Measurements from ENCODE around the gene CNPY4.
"Not testable (repeated sequence)": the region's sequence is repeated elsewhere in the genome, so short reads cannot be mapped to it uniquely, and the experiment has no call there.

CNPY4 gene

DNA sequence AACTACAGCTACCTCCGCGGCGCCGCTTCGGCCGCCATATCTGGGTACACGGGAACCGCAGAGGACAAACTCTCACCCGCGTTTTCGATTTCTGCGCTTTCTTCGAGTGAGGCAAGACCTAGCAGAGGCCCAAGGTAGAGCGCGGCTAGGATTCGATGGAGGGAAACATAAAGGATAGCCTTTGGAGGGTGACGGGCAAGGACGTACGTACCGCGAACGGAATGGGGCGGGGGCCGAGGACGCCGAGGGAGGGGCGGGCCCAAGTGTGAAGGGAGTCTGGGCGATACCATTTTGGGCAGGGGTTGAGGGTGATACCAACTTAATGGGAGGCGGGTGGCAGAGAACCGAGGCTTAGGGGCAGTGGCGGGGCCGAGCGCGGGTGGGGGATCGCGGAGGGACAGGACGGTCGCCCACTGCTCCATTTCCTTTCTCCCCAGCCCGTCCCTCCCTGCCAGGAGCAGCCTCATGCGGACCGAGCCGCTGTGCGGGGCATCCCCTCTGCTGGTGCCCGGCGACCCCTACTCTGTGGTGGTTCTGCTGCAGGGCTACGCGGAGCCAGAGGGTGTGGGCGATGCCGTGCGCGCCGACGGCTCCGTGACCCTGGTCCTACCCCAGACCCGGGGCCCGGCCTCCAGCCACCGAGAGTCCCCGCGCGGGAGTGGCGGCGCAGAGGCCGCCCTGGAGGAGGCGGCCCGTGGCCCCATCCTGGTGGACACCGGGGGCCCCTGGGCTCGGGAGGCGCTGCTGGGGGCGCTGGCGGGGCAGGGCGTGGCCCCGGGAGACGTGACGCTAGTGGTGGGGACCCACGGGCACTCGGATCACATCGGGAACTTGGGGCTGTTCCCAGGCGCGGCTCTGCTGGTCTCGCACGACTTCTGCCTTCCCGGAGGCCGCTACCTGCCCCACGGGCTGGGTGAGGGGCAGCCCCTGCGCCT is 7.8 kb downstream of the CNPY4 start, which contains the start of gene MBLAC1:
TSS of gene MBLAC1 (plus strand) at position 37 of the 935 bp plus-strand sequence. CDS start at position 466, 429 bp downstream.
- peaks cover 33 to 34% of the 10 kb centered on the region in 2 donors for H3K4me1 ChIP-seq (ENCODE audit: control insufficient read depth in 2 of 2, insufficient read depth in 2 of 2, low read length in 2 of 2)
- no peaks in the 10 kb centered on the region for H3K27me3 ChIP-seq (ENCODE audit: control insufficient read depth in 2 of 2, insufficient read depth in 2 of 2, low read length in 2 of 2)

GRCh38 chr7:100127866-100128636 is 8.6 kb downstream of the CNPY4 start:
- Histone ChIP-seq H3K9me3 (ENCODE audit: control insufficient read depth in 2 of 2, low read length in 2 of 2) (no peaks in the 10 kb centered on the region), H3K4me1 (ENCODE audit: control insufficient read depth in 2 of 2, insufficient read depth in 2 of 2, low read length in 2 of 2) (peaks cover 33 to 40% of the 10 kb centered on the region in 2 donors), H3K4me3 (ENCODE audit: low read length in 2 of 2) (peak overlapping the region; percentile 95), H3K27me3 (ENCODE audit: control insufficient read depth in 2 of 2, insufficient read depth in 2 of 2, low read length in 2 of 2) (no peaks in the 10 kb centered on the region), H3K36me3 (ENCODE audit: control insufficient read depth in 2 of 2, insufficient read depth in 2 of 2, low read length in 2 of 2) (no peaks in the 10 kb centered on the region), H3K9ac (ENCODE audit: low read depth in 1 of 2, low read length in 2 of 2) (peak overlapping the region; percentile 97 to 98), H3K27ac (ENCODE audit: low read depth in 2 of 2, low read length in 2 of 2) (peak overlapping the region; percentile 98 to 99)

More for the DNA sequence above, 7.8 kb downstream of the CNPY4 start, which contains the start of gene MBLAC1:
- H3K9ac ChIP-seq (ENCODE audit: low read depth in 1 of 2, low read length in 2 of 2), result peak within 1 kb of the TSS; percentile 97 to 98
- no peaks in the 10 kb centered on the region for H3K9me3 ChIP-seq (ENCODE audit: control insufficient read depth in 2 of 2, low read length in 2 of 2)
- peak within 1 kb of the TSS; percentile 98 to 99 for H3K27ac ChIP-seq (ENCODE audit: low read depth in 2 of 2, low read length in 2 of 2)
- H3K4me3 ChIP-seq (ENCODE audit: low read length in 2 of 2), result peak within 1 kb of the TSS; percentile 95
- no peaks in the 10 kb centered on the region for H3K36me3 ChIP-seq (ENCODE audit: control insufficient read depth in 2 of 2, insufficient read depth in 2 of 2, low read length in 2 of 2)

DNA sequence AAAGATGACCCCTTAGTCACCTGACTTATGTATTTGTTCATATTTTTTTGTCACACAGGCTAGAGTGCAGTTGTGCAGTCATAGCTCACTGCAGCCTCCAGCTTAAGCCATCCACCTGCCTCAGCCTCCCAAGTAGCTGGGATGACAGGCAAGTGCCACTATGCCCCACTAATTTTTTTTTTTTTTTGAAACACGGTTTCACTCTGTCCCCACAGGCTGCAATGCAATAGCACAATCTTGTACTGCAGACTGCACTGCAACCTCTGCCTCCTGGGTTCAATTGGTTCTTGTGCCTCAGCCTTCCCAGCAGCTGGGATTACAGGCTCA is 9.2 kb downstream of the CNPY4 start:
- Histone ChIP-seq H3K36me3 (ENCODE audit: control insufficient read depth in 2 of 2, insufficient read depth in 2 of 2, low read length in 2 of 2) (no peaks in the 10 kb centered on the region), H3K4me1 (ENCODE audit: control insufficient read depth in 2 of 2, insufficient read depth in 2 of 2, low read length in 2 of 2) (peaks cover 33 to 40% of the 10 kb centered on the region in 2 donors), H3K9ac (ENCODE audit: low read depth in 1 of 2, low read length in 2 of 2) (peak overlapping the region; percentile 97 to 98), H3K4me3 (ENCODE audit: low read length in 2 of 2) (peak overlapping the region in 1 of 2 donors; percentile 95), H3K9me3 (ENCODE audit: control insufficient read depth in 2 of 2, low read length in 2 of 2) (no peaks in the 10 kb centered on the region), H3K27ac (ENCODE audit: low read depth in 2 of 2, low read length in 2 of 2) (no peak overlapping the region), H3K27me3 (ENCODE audit: control insufficient read depth in 2 of 2, insufficient read depth in 2 of 2, low read length in 2 of 2) (no peaks in the 10 kb centered on the region)

GRCh38 chr7:100130220-100130607 is 10.8 kb downstream of the CNPY4 start:
- not testable (repeated sequence) for H3K27me3 ChIP-seq (ENCODE audit: control insufficient read depth in 2 of 2, insufficient read depth in 2 of 2, low read length in 2 of 2); H3K36me3 ChIP-seq (ENCODE audit: control insufficient read depth in 2 of 2, insufficient read depth in 2 of 2, low read length in 2 of 2); H3K9ac ChIP-seq (ENCODE audit: low read depth in 1 of 2, low read length in 2 of 2); H3K4me3 ChIP-seq (ENCODE audit: low read length in 2 of 2); H3K9me3 ChIP-seq (ENCODE audit: control insufficient read depth in 2 of 2, low read length in 2 of 2)
- Histone ChIP-seq H3K27ac (ENCODE audit: low read depth in 2 of 2, low read length in 2 of 2) (peak overlapping the region in 1 of 2 donors; percentile 37), H3K4me1 (ENCODE audit: control insufficient read depth in 2 of 2, insufficient read depth in 2 of 2, low read length in 2 of 2) (peaks cover 21 to 27% of the 10 kb centered on the region in 2 donors)

DNA sequence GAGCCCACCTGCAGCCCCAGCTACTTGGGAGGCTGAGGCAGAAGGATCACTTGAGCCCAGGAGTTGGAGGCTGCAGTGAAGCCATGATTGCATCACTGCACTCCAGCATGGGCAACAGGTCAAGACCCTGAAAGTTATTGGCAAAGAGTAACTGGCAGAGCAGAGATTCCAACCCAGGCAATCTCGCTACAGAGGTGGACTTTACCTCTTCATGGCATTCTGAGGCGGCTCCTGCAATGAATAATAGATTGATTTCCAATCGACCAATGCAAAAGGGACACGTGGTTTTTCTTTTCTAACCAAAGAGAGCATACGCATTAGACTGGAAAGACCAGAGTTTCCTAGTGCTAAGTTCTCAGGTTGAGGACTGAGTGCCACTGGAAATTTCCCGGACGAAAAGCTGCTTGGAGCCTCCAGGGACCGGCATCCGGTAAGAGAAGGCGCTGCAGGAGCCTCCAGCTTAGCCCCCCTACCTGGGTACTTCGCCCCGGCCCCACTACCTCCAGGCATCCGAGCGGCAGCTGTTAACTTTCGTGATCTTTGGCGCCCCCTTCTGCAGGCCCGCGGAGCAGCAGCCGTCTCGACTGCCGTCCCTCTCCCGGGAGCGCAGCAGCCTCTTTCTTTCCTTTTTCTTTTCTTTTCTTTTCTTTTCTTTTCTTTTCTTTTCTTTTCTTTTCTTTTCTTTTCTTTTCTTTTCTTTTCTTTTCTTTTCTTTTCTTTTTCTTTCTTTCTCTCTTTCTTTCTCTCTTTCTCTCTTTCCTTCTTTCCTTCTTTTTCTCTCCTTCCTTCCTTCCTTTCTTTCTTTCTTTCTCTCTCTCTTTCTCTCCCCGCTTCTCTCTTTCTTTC is 11.4 kb downstream of the CNPY4 start:
- H3K27ac ChIP-seq (ENCODE audit: low read depth in 2 of 2, low read length in 2 of 2), result peak overlapping the region in 1 of 2 donors; percentile 37
- H3K9ac ChIP-seq (ENCODE audit: low read depth in 1 of 2, low read length in 2 of 2), result peak overlapping the region; percentile 65 to 70
- no peaks in the 10 kb centered on the region for H3K9me3 ChIP-seq (ENCODE audit: control insufficient read depth in 2 of 2, low read length in 2 of 2)
- H3K4me1 ChIP-seq (ENCODE audit: control insufficient read depth in 2 of 2, insufficient read depth in 2 of 2, low read length in 2 of 2), result peaks cover 18 to 24% of the 10 kb centered on the region in 2 donors
- H3K36me3 ChIP-seq (ENCODE audit: control insufficient read depth in 2 of 2, insufficient read depth in 2 of 2, low read length in 2 of 2), result no peaks in the 10 kb centered on the region
- no peaks in the 10 kb centered on the region for H3K27me3 ChIP-seq (ENCODE audit: control insufficient read depth in 2 of 2, insufficient read depth in 2 of 2, low read length in 2 of 2)
- peak overlapping the region; percentile 50 to 66 for H3K4me3 ChIP-seq (ENCODE audit: low read length in 2 of 2)

DNA sequence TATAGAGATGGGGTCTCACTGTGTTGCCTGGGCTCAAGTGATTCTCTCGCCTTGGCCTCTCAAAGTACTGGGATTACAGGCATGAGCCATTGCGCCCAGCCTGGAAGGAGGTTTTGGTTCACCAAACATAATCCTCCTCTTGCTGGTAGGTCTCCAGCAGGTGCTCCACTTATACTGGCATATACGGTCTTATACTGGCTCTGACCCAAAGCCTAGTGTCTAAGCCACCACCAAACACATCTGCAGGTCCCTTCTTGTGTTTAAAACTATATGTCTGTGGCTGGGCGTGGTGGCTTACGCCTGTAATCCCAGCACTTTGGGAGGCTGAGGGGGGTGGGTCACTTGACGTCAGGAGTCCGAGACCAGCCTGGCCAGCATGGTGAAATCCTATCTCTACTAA is 12.7 kb downstream of the CNPY4 start:
- Histone ChIP-seq H3K27me3 (ENCODE audit: control insufficient read depth in 2 of 2, insufficient read depth in 2 of 2, low read length in 2 of 2) (no peaks in the 10 kb centered on the region), H3K27ac (ENCODE audit: low read depth in 2 of 2, low read length in 2 of 2) (no peak overlapping the region), H3K36me3 (ENCODE audit: control insufficient read depth in 2 of 2, insufficient read depth in 2 of 2, low read length in 2 of 2) (no peaks in the 10 kb centered on the region), H3K4me1 (ENCODE audit: control insufficient read depth in 2 of 2, insufficient read depth in 2 of 2, low read length in 2 of 2) (peaks cover 15 to 22% of the 10 kb centered on the region in 2 donors), H3K9ac (ENCODE audit: low read depth in 1 of 2, low read length in 2 of 2) (no peak overlapping the region), H3K4me3 (ENCODE audit: low read length in 2 of 2) (no peak overlapping the region), H3K9me3 (ENCODE audit: control insufficient read depth in 2 of 2, low read length in 2 of 2) (no peaks in the 10 kb centered on the region)

- Histone ChIP-seq H3K9me3 (ENCODE audit: control insufficient read depth in 2 of 2, low read length in 2 of 2) (no peaks in the 10 kb centered on the region), H3K27me3 (ENCODE audit: control insufficient read depth in 2 of 2, insufficient read depth in 2 of 2, low read length in 2 of 2) (no peaks in the 10 kb centered on the region), H3K9ac (ENCODE audit: low read depth in 1 of 2, low read length in 2 of 2) (no peak overlapping the region), H3K4me1 (ENCODE audit: control insufficient read depth in 2 of 2, insufficient read depth in 2 of 2, low read length in 2 of 2) (peaks cover 12 to 21% of the 10 kb centered on the region in 2 donors), H3K36me3 (ENCODE audit: control insufficient read depth in 2 of 2, insufficient read depth in 2 of 2, low read length in 2 of 2) (no peaks in the 10 kb centered on the region), H3K4me3 (ENCODE audit: low read length in 2 of 2) (no peak overlapping the region), H3K27ac (ENCODE audit: low read depth in 2 of 2, low read length in 2 of 2) (no peak overlapping the region)
These were observed 13.3 kb downstream of the CNPY4 start for GRCh38 chr7:100132697-100133151.

- Histone ChIP-seq H3K27ac (ENCODE audit: low read depth in 2 of 2, low read length in 2 of 2) (peak overlapping the region; percentile 34 to 46), H3K27me3 (ENCODE audit: control insufficient read depth in 2 of 2, insufficient read depth in 2 of 2, low read length in 2 of 2) (no peaks in the 10 kb centered on the region), H3K9ac (ENCODE audit: low read depth in 1 of 2, low read length in 2 of 2) (no peak overlapping the region), H3K9me3 (ENCODE audit: control insufficient read depth in 2 of 2, low read length in 2 of 2) (no peaks in the 10 kb centered on the region), H3K4me3 (ENCODE audit: low read length in 2 of 2) (no peak overlapping the region), H3K36me3 (ENCODE audit: control insufficient read depth in 2 of 2, insufficient read depth in 2 of 2, low read length in 2 of 2) (no peaks in the 10 kb centered on the region), H3K4me1 (ENCODE audit: control insufficient read depth in 2 of 2, insufficient read depth in 2 of 2, low read length in 2 of 2) (peaks cover 15 to 18% of the 10 kb centered on the region in 2 donors)
These were observed 18.7 kb downstream of the CNPY4 start for GRCh38 chr7:100137851-100138760.

GRCh38 chr7:100141555-100141949 is 22.1 kb downstream of the CNPY4 start:
- H3K4me3 ChIP-seq (ENCODE audit: low read length in 2 of 2), result no peak overlapping the region
- no peaks in the 10 kb centered on the region for H3K27me3 ChIP-seq (ENCODE audit: control insufficient read depth in 2 of 2, insufficient read depth in 2 of 2, low read length in 2 of 2)
- peaks cover 15 to 18% of the 10 kb centered on the region in 2 donors for H3K4me1 ChIP-seq (ENCODE audit: control insufficient read depth in 2 of 2, insufficient read depth in 2 of 2, low read length in 2 of 2)
- H3K9me3 ChIP-seq (ENCODE audit: control insufficient read depth in 2 of 2, low read length in 2 of 2), result no peaks in the 10 kb centered on the region
- peak overlapping the region; percentile 26 to 34 for H3K9ac ChIP-seq (ENCODE audit: low read depth in 1 of 2, low read length in 2 of 2)
- no peaks in the 10 kb centered on the region for H3K36me3 ChIP-seq (ENCODE audit: control insufficient read depth in 2 of 2, insufficient read depth in 2 of 2, low read length in 2 of 2)
- H3K27ac ChIP-seq (ENCODE audit: low read depth in 2 of 2, low read length in 2 of 2), result peak overlapping the region; percentile 84 to 92
